ENCODE results near the gene NKD1. TPM values are rescaled to one million over a fixed set of nuclear protein-coding genes. Genes with fewer than 3 reads are reported as not detected.
"Not testable (repeated sequence)": the region's sequence is repeated elsewhere in the genome, so short reads cannot be mapped to it uniquely, and the experiment has no call there.

The NKD1 gene
- polyA plus RNA-seq, 4 donors = 10.3 to 13.1 (median 12.0) TPM

- DNase-seq (ENCODE audit: low read depth in 4 of 4, low spot score in 3 of 4) = no peak
Observed at GRCh38 chr16:50576403-50577113, 28.4 kb downstream of the NKD1 start.

- no peak for DNase-seq (ENCODE audit: low read depth in 4 of 4, low spot score in 3 of 4)
Observed at GRCh38 chr16:50578137-50578536, 29.9 kb downstream of the NKD1 start.

- DNase-seq (ENCODE audit: low read depth in 4 of 4, low spot score in 3 of 4) = not testable (repeated sequence)
Observed at GRCh38 chr16:50579373-50579772, 31.2 kb downstream of the NKD1 start.

- no peak for DNase-seq (ENCODE audit: low read depth in 4 of 4, low spot score in 3 of 4)
Observed at GRCh38 chr16:50580180-50580798, 32.1 kb downstream of the NKD1 start.

GRCh38 chr16:50581845-50582244 is 33.6 kb downstream of the NKD1 start:
- no peak for DNase-seq (ENCODE audit: low read depth in 4 of 4, low spot score in 3 of 4)

- no peak for DNase-seq (ENCODE audit: low read depth in 4 of 4, low spot score in 3 of 4)
Observed at GRCh38 chr16:50583211-50583610, 35.0 kb downstream of the NKD1 start.

- no peak for DNase-seq (ENCODE audit: low read depth in 4 of 4, low spot score in 3 of 4)
Observed at GRCh38 chr16:50584033-50584722, 36.0 kb downstream of the NKD1 start.

GRCh38 chr16:50585331-50585776 is 37.2 kb downstream of the NKD1 start:
- peak in 3 of 4 donors; percentile 34 to 55 (median 52) for DNase-seq (ENCODE audit: low read depth in 4 of 4, low spot score in 3 of 4)

GRCh38 chr16:50587543-50587942 is 39.3 kb downstream of the NKD1 start:
- DNase-seq (ENCODE audit: low read depth in 4 of 4, low spot score in 3 of 4) = no peak

GRCh38 chr16:50588276-50588675 is 40.1 kb downstream of the NKD1 start:
- DNase-seq (ENCODE audit: low read depth in 4 of 4, low spot score in 3 of 4) = no peak

- DNase-seq (ENCODE audit: low read depth in 4 of 4, low spot score in 3 of 4) = no peak
Observed at GRCh38 chr16:50591209-50591608, 43.0 kb downstream of the NKD1 start.

- peak in 3 of 4 donors; percentile 67 to 72 (median 68) for DNase-seq (ENCODE audit: low read depth in 4 of 4, low spot score in 3 of 4)
Observed at GRCh38 chr16:50591800-50592771, 43.9 kb downstream of the NKD1 start.

- DNase-seq (ENCODE audit: low read depth in 4 of 4, low spot score in 3 of 4) = no peak
Observed at GRCh38 chr16:50592996-50593395, 44.8 kb downstream of the NKD1 start.

GRCh38 chr16:50593410-50594150 is 45.4 kb downstream of the NKD1 start:
- DNase-seq (ENCODE audit: low read depth in 4 of 4, low spot score in 3 of 4) = no peak

GRCh38 chr16:50594308-50595260 is 46.4 kb downstream of the NKD1 start:
- DNase-seq (ENCODE audit: low read depth in 4 of 4, low spot score in 3 of 4) = no peak

- DNase-seq (ENCODE audit: low read depth in 4 of 4, low spot score in 3 of 4) = no peak
Observed at GRCh38 chr16:50595859-50596258, 47.7 kb downstream of the NKD1 start.

GRCh38 chr16:50596762-50597450 is 48.7 kb downstream of the NKD1 start:
- DNase-seq (ENCODE audit: low read depth in 4 of 4, low spot score in 3 of 4) = no peak

Data from right renal pelvis (tissue), 4 donors.